A204.1 (cell line): ENCODE data around the gene CCDC81.

Experiments used
- FAIRE-seq: peaks from 2 replicates; lab custom pipeline; 2012; peaks lifted over from hg19 to GRCh38; lab: Jason Lieb, UNC

The CCDC81 gene

DNA sequence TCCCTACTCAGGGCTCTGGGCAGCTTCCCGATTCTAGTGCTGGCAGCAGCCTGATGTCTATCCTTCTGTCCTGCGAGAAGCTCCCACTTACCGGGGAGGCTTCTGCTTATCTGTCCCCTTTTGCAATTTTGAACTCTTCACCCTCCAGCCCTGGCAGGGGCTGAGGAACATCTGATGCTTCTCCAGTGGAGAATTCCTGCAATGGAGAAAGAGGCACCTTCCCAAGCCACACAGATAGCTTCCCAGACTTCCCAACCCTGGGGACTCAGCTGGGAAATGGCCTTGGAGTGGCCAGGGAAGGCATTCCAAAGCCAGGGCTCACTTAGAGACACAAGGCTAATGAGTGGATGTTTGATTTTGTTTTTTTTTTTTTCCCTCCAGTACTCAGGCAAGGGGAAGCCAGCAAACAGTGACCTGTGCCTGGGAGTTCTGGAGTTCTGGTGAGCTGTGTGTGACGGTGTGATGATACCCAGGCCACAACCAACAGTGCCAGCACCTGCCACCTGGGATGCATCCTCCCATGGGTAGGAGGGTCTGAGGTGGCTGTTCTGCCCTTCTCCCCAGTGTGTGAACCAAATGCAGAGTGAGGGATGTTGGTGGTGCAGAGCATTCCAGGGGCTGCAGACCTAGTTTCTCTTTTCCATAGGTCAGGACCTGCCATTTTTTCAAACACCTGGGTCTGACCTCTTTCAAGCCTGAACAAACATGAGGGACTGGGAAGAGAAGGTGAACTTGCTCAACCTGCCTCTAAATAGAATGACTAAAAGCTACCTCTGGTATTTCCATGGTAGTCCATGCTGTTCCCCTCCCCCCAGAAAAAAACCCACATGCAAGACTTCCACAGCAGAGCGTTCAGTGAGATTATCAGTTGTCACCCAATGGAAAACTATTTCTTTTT is 95.1 kb downstream of the CCDC81 start:
- FAIRE-seq: no peak
